HepG2 (cell line): ENCODE data around the gene RANBP3. TPM values are rescaled to one million over a fixed set of nuclear protein-coding genes. Genes with fewer than 3 reads are reported as not detected.
A peak's percentile ranks its signal among the peaks of the same experiment; 100 is the strongest.

Experiments
- ARID4A ChIP-seq: sonication (generic); formaldehyde crosslinking; IDR thresholded peaks from 2 replicates; pipeline ENCODE4 v1.5.0; 2020; ENCODE audit warnings: mild to moderate bottlenecking, missing genetic modification reagents, borderline replicate concordance
- ATF1 ChIP-seq: IDR thresholded peaks from 2 replicates; pipeline ENCODE4 v1.6.1; 2016; ENCODE audit warnings: mild to moderate bottlenecking, control low read depth
- ATF5 ChIP-seq: sonication (generic); formaldehyde crosslinking; IDR thresholded peaks from 2 replicates; pipeline ENCODE4 v1.4.0; 2020; ENCODE audit warnings: mild to moderate bottlenecking, low read depth, missing genetic modification reagents
- BCL6 ChIP-seq: IDR thresholded peaks from 2 replicates; pipeline ENCODE4 v1.6.1; 2016; ENCODE audit warnings: missing genetic modification reagents, missing compliant biosample characterization
- CEBPZ ChIP-seq: IDR thresholded peaks from 2 replicates; pipeline ENCODE4 v1.6.1; 2012; ENCODE audit warnings: low read length, improper control_type of control experiment
- DRAP1 ChIP-seq: IDR thresholded peaks from 2 replicates; pipeline ENCODE4 v1.6.1; 2016; ENCODE audit warnings: missing genetic modification reagents, missing compliant biosample characterization
- ELF4 ChIP-seq: sonication (generic); formaldehyde crosslinking; IDR thresholded peaks from 2 replicates; pipeline ENCODE4 v1.5.0; 2020; ENCODE audit warnings: missing genetic modification reagents, mild to moderate bottlenecking, moderate library complexity, borderline replicate concordance
- FOXK1 ChIP-seq: sonication (generic); formaldehyde crosslinking; IDR thresholded peaks from 2 replicates; pipeline ENCODE4 v1.4.0; 2020; ENCODE audit warnings: low read depth, missing genetic modification reagents, borderline replicate concordance
- GATAD1 ChIP-seq: IDR thresholded peaks from 2 replicates; pipeline ENCODE4 v1.6.1; 2016; ENCODE audit warnings: missing genetic modification reagents, missing compliant biosample characterization
- HOXD1 ChIP-seq: sonication (generic); formaldehyde crosslinking; IDR thresholded peaks from 2 replicates; pipeline ENCODE4 v1.5.0; 2020; ENCODE audit warnings: missing genetic modification reagents
- PCBP1 ChIP-seq: fragments of 200-400 bp; formaldehyde crosslinking; IDR thresholded peaks from 2 replicates; pipeline ENCODE4 v1.6.1; 2017; ENCODE audit warnings: mild to moderate bottlenecking, low read depth, low read length, borderline replicate concordance
- POLR2G ChIP-seq: fragments of 200-400 bp; formaldehyde crosslinking; IDR thresholded peaks from 2 replicates; pipeline ENCODE4 v1.6.1; 2018; ENCODE audit warnings: mild to moderate bottlenecking, low read depth, low read length, moderate library complexity
- TEAD3 ChIP-seq: optimal IDR thresholded peaks from 2 replicates; pipeline ENCODE3; 2016; ENCODE audit warnings: borderline replicate concordance
- TOPORS ChIP-seq: sonication (generic); formaldehyde crosslinking; IDR thresholded peaks from 2 replicates; pipeline ENCODE4 v1.8.0; 2023; ENCODE audit warnings: mild to moderate bottlenecking, missing genetic modification reagents
- ZC3H4 ChIP-seq: sonication (generic); formaldehyde crosslinking; IDR thresholded peaks from 2 replicates; pipeline ENCODE4 v1.4.0; 2020; ENCODE audit warnings: missing genetic modification reagents, borderline replicate concordance
- ZFP37 ChIP-seq: sonication (generic); formaldehyde crosslinking; IDR thresholded peaks from 2 replicates; pipeline ENCODE4 v1.4.0; 2020; ENCODE audit warnings: missing genetic modification reagents, borderline replicate concordance
- ZMYM4 ChIP-seq: sonication (generic); formaldehyde crosslinking; IDR thresholded peaks from 2 replicates; pipeline ENCODE4 v1.8.1; 2023; ENCODE audit warnings: mild to moderate bottlenecking, missing genetic modification reagents
- ZNF329 ChIP-seq: sonication (generic); formaldehyde crosslinking; IDR thresholded peaks from 2 replicates; pipeline ENCODE4 v1.9.0; 2021; ENCODE audit warnings: low read depth, mild to moderate bottlenecking, missing genetic modification reagents
- ZNF598 ChIP-seq: sonication (generic); formaldehyde crosslinking; IDR thresholded peaks from 2 replicates; pipeline ENCODE4 v1.5.1; 2020; ENCODE audit warnings: mild to moderate bottlenecking, missing genetic modification reagents, borderline replicate concordance
- ZNF672 ChIP-seq: sonication (generic); formaldehyde crosslinking; IDR thresholded peaks from 2 replicates; pipeline ENCODE4 v1.8.1; 2022; ENCODE audit warnings: missing genetic modification reagents
- ZNF790 ChIP-seq: sonication (generic); formaldehyde crosslinking; IDR thresholded peaks from 2 replicates; pipeline ENCODE4 v1.8.0; 2022; ENCODE audit warnings: missing genetic modification reagents, mild to moderate bottlenecking, borderline replicate concordance
- ZNF850 ChIP-seq: sonication (generic); formaldehyde crosslinking; conservative IDR thresholded peaks from 2 replicates; pipeline ENCODE4 v1.9.0; 2021; ENCODE audit warnings: mild to moderate bottlenecking, missing genetic modification reagents
- polyA plus RNA-seq, 8 experiments: library from polyadenylated mRNA; depleted of rRNA in 3 of 8; stranded (reverse) in 7 of 8; unstranded in 1 of 8; fragments of >200 nt; fragmentation: Illumina TruSeq in 4 of 8; extraction: Trizol in 4 of 8; gene quantifications; 2 replicates each; pipeline versions ENCODE4 v1.2.1 to v1.2.3, GENCODE V29; 2011 to 2016; ENCODE audit warnings: low read depth in 4 of 8, missing spikeins in 1 of 8, mixed read lengths in 1 of 8; ENCODE audit not compliant: insufficient read depth in 1 of 8
- total RNA-seq, 5 experiments: library from RNA; depleted of rRNA; stranded (reverse); fragments of >200 nt; fragmentation: Illumina TruSeq; extraction: Trizol; gene quantifications; 2 replicates each; pipeline ENCODE4 v1.2.3, GENCODE V29; 2016; ENCODE audit warnings: low read depth in 1 of 5

The RANBP3 gene
- total and polyA plus RNA-seq, 2 of the 13 experiments (the other 11 are each of a cell fraction or from before 2014, with no cell fraction given): 39.5 to 149 TPM

- TF ChIP-seq POLR2G: no peak
- no peak for TF ChIP-seq ZNF672 (CRISPR knock-in tag)
- no peak for TF ChIP-seq TEAD3
- 0 out of 2 replicates have a peak, but pooled peaks have one; percentile 10 for TF ChIP-seq DRAP1 (CRISPR knock-in tag)
- TF ChIP-seq PCBP1: no peak
- TF ChIP-seq FOXK1 (CRISPR knock-in tag): peak; percentile 66; the same call in 1 of the 2 replicates
- TF ChIP-seq ATF1: no peak
- TF ChIP-seq TOPORS: no peak
- no peak for TF ChIP-seq ZNF329 (CRISPR knock-in tag)
- no peak for TF ChIP-seq ZC3H4
- TF ChIP-seq ARID4A (CRISPR knock-in tag): no peak; the same call in 1 of the 2 replicates
- TF ChIP-seq BCL6 (CRISPR knock-in tag): 0 out of 2 replicates have a peak, but pooled peaks have one; percentile 19
- no peak for TF ChIP-seq HOXD1 (CRISPR knock-in tag)
- no peak for TF ChIP-seq ZNF850 (CRISPR knock-in tag)
- no peak for TF ChIP-seq ELF4 (CRISPR knock-in tag)
- TF ChIP-seq ATF5: no peak
- 0 out of 2 replicates have a peak, but pooled peaks have one; percentile 22 for TF ChIP-seq ZFP37 (CRISPR knock-in tag)
- TF ChIP-seq ZMYM4 (CRISPR knock-in tag): no peak
- peak; percentile 14; the same call in 1 of the 2 replicates for TF ChIP-seq GATAD1 (CRISPR knock-in tag)
- TF ChIP-seq CEBPZ: no peak
- no peak for TF ChIP-seq ZNF790
- TF ChIP-seq ZNF598 (CRISPR knock-in tag): no peak
Observed at GRCh38 chr19:5967994-5968430, 9.9 kb downstream of the RANBP3 start (continued).
